SJCRH30 (cell line): Measurements from ENCODE around the gene CARMIL3. TPM values are rescaled to one million over a fixed set of nuclear protein-coding genes. Genes with fewer than 3 reads are reported as not detected.

Experiments used
- DNase-seq, 2 experiments: peaks; one replicate each; pipeline ENCODE4 v3.0.0-alpha.2; 2015 to 2020
- H3K27ac ChIP-seq: fragments of 250-450 bp; sonication (Bioruptor Pico); 2 replicates; pipeline ENCODE4 v1.5.1; 2020; ENCODE audit warnings: mild to moderate bottlenecking, moderate library complexity
- H3K27me3 ChIP-seq: fragments of 250-450 bp; sonication (Bioruptor Pico); 2 replicates; pipeline ENCODE4 v1.5.1; 2020; ENCODE audit warnings: mild to moderate bottlenecking, moderate library complexity
- H3K36me3 ChIP-seq: fragments of 250-450 bp; sonication (Bioruptor Pico); 2 replicates; pipeline ENCODE4 v1.5.1; 2020; ENCODE audit warnings: mild to moderate bottlenecking, moderate library complexity
- H3K4me1 ChIP-seq: fragments of 250-450 bp; sonication (Bioruptor Pico); 2 replicates; pipeline ENCODE4 v1.5.1; 2020; ENCODE audit warnings: mild to moderate bottlenecking, moderate library complexity
- H3K4me3 ChIP-seq: fragments of 250-450 bp; sonication (Bioruptor Pico); 2 replicates; pipeline ENCODE4 v1.5.1; 2020; ENCODE audit warnings: mild to moderate bottlenecking, moderate library complexity
- H3K9me3 ChIP-seq: fragments of 250-450 bp; sonication (Bioruptor Pico); replicated peaks from 2 replicates; pipeline ENCODE4 v1.5.1; 2020; ENCODE audit warnings: mild to moderate bottlenecking, moderate library complexity
- total RNA-seq: library from RNA; depleted of rRNA; stranded (reverse); fragments of >200 nt; shearing (Covaris generic); gene quantifications from 2 replicates; pipeline ENCODE4 v1.2.3, GENCODE V29; 2014; rRNA removed

Gene CARMIL3
- total RNA-seq, 1 experiment from 2014 or later = 0.40 TPM

- DNase-seq = peak; percentile 99
- Histone ChIP-seq H3K27ac (peak within 1 kb of the TSS; percentile 97), H3K4me1 (peaks cover 9% of the 10 kb centered on the region), H3K4me3 (peak within 1 kb of the TSS; percentile 92), H3K36me3 (peaks cover 16% of the 10 kb centered on the region), H3K27me3 (no peaks in the 10 kb centered on the region), H3K9me3 (no peaks in the 10 kb centered on the region)
Observed at GRCh38 chr14:24114532-24115421, 63.0 kb downstream of the CARMIL3 start, which contains the start of the genes DCAF11 and NRL. DCAF11 (plus strand) TSS chr14:24114777; CDS start chr14:24115595, 818 bp downstream. NRL (minus strand) TSS chr14:24114949; CDS start chr14:24082848, 32,101 bp downstream.

GRCh38 chr14:24115422-24116127 lies 63.8 kb downstream of the CARMIL3 start:
- Histone ChIP-seq H3K27me3 (no peaks in the 10 kb centered on the region), H3K9me3 (no peaks in the 10 kb centered on the region), H3K4me1 (peaks cover 2% of the 10 kb centered on the region; the same call in 1 of the 2 replicates), H3K36me3 (peaks cover 20% of the 10 kb centered on the region), H3K4me3 (peak overlapping the region; percentile 92), H3K27ac (peak overlapping the region; percentile 97)
- DNase-seq = no peak

- no peak overlapping the region for H3K4me3 ChIP-seq
- H3K27ac ChIP-seq = no peak overlapping the region
- no peak for DNase-seq
- peaks cover 27% of the 10 kb centered on the region for H3K36me3 ChIP-seq
- H3K9me3 ChIP-seq = no peaks in the 10 kb centered on the region
- no peaks in the 10 kb centered on the region for H3K27me3 ChIP-seq
- H3K4me1 ChIP-seq = no peaks in the 10 kb centered on the region
Observed at GRCh38 chr14:24116128-24116814, 64.5 kb downstream of the CARMIL3 start.

GRCh38 chr14:24117179-24117578 lies 65.4 kb downstream of the CARMIL3 start:
- no peak for DNase-seq
- Histone ChIP-seq H3K27ac (no peak overlapping the region), H3K4me3 (no peak overlapping the region), H3K36me3 (peaks cover 32% of the 10 kb centered on the region), H3K4me1 (no peaks in the 10 kb centered on the region), H3K27me3 (no peaks in the 10 kb centered on the region), H3K9me3 (no peaks in the 10 kb centered on the region)

Other genes with a start within 250 kb of the CARMIL3 start
- gene DHRS4, start 98.2 kb upstream of the CARMIL3 start, total RNA-seq = 18.3 and 18.6 TPM in 2 replicates
- gene DHRS4L2, start 63.1 kb upstream of the CARMIL3 start, total RNA-seq = 11.1 and 11.7 TPM in 2 replicates
- not detected in 2 replicates for gene CPNE6, start 19.6 kb downstream of the CARMIL3 start, total RNA-seq
- 14.9 and 16.2 TPM in 2 replicates for gene PCK2, start 42.3 kb downstream of the CARMIL3 start, total RNA-seq
- gene DCAF11, start 62.8 kb downstream of the CARMIL3 start, total RNA-seq = 75.2 and 82.0 TPM in 2 replicates
- gene NRL, start 62.9 kb downstream of the CARMIL3 start, total RNA-seq = 3.5 and 4.4 TPM in 2 replicates
- 137 and 161 TPM in 2 replicates for gene FITM1, start 78.7 kb downstream of the CARMIL3 start, total RNA-seq
- gene PSME1, start 84.2 kb downstream of the CARMIL3 start, total RNA-seq = 118 and 120 TPM in 2 replicates
- 45.6 and 52.7 TPM in 2 replicates for gene EMC9, start 89.6 kb downstream of the CARMIL3 start, total RNA-seq
- 237 and 253 TPM in 2 replicates for gene PSME2, start 94.6 kb downstream of the CARMIL3 start, total RNA-seq
- 43.0 and 58.8 TPM in 2 replicates for gene RNF31, start 95.5 kb downstream of the CARMIL3 start, total RNA-seq
- 11.1 and 15.9 TPM in 2 replicates for gene IRF9, start 109.3 kb downstream of the CARMIL3 start, total RNA-seq
- 1.1 and 2.5 TPM in 2 replicates for gene REC8, start 120.1 kb downstream of the CARMIL3 start, total RNA-seq
- 56.0 and 60.0 TPM in 2 replicates for gene IPO4, start 136.8 kb downstream of the CARMIL3 start, total RNA-seq
- gene TM9SF1, start 143.4 kb downstream of the CARMIL3 start, total RNA-seq = 32.6 and 35.7 TPM in 2 replicates
- gene TSSK4, start 153.7 kb downstream of the CARMIL3 start, total RNA-seq = 0.13 and 0.18 TPM in 2 replicates
- gene CHMP4A, start 161.5 kb downstream of the CARMIL3 start, total RNA-seq = 21.5 and 29.1 TPM in 2 replicates
- gene MDP1, start 164.1 kb downstream of the CARMIL3 start, total RNA-seq = 16.9 and 27.7 TPM in 2 replicates
- 296 and 300 TPM in 2 replicates for gene NEDD8, start 180.4 kb downstream of the CARMIL3 start, total RNA-seq
- gene GMPR2, start 180.9 kb downstream of the CARMIL3 start, total RNA-seq = 45.8 and 54.1 TPM in 2 replicates
- gene TINF2, start 190.6 kb downstream of the CARMIL3 start, total RNA-seq = 22.8 and 24.5 TPM in 2 replicates
- gene TGM1, start 211.2 kb downstream of the CARMIL3 start, total RNA-seq = 0.05 and 0.20 TPM in 2 replicates
- gene RABGGTA, start 219.6 kb downstream of the CARMIL3 start, total RNA-seq = 10.5 and 11.6 TPM in 2 replicates
- 9.5 and 9.6 TPM in 2 replicates for gene DHRS1, start 247.8 kb downstream of the CARMIL3 start, total RNA-seq
- 30.1 and 33.0 TPM in 2 replicates for gene NOP9, start 247.8 kb downstream of the CARMIL3 start, total RNA-seq